GM19438 (cell line): ENCODE measurements around the gene UBE4B.

Experiments used
- ATAC-seq: cut with Tn5 transposase; IDR thresholded peaks from one replicate; pipeline ENCODE4 v1.9.1; 2021; ENCODE audit warnings: low read depth; ENCODE audit not compliant: unreplicated experiment

UBE4B gene

GRCh38 chr1:10108134-10108663 is 75.4 kb downstream of the UBE4B start:
- ATAC-seq = no peak

GRCh38 chr1:10108948-10109708 is 76.4 kb downstream of the UBE4B start:
- ATAC-seq = no peak

- ATAC-seq = no peak
Measured at GRCh38 chr1:10113501-10113900, 80.7 kb downstream of the UBE4B start.

GRCh38 chr1:10114746-10115145 is 82.0 kb downstream of the UBE4B start:
- no peak for ATAC-seq

- no peak for ATAC-seq
Measured at GRCh38 chr1:10117132-10117531, 84.4 kb downstream of the UBE4B start.

- ATAC-seq = no peak
Measured at GRCh38 chr1:10117865-10118264, 85.1 kb downstream of the UBE4B start.

GRCh38 chr1:10121688-10122087 is 88.9 kb downstream of the UBE4B start:
- ATAC-seq = no peak

- ATAC-seq = no peak
Measured at GRCh38 chr1:10122926-10123325, 90.2 kb downstream of the UBE4B start.

GRCh38 chr1:10128101-10128765 is 95.5 kb downstream of the UBE4B start:
- ATAC-seq = no peak

GRCh38 chr1:10132316-10132715 is 99.6 kb downstream of the UBE4B start:
- no peak for ATAC-seq

GRCh38 chr1:10132852-10133251 is 100.1 kb downstream of the UBE4B start:
- ATAC-seq = no peak

- no peak for ATAC-seq
Measured at GRCh38 chr1:10140981-10141380, 108.2 kb downstream of the UBE4B start.

GRCh38 chr1:10143961-10144485 is 111.3 kb downstream of the UBE4B start:
- no peak for ATAC-seq

GRCh38 chr1:10146391-10146790 is 113.6 kb downstream of the UBE4B start:
- no peak for ATAC-seq

- ATAC-seq = no peak
Measured at GRCh38 chr1:10149231-10149630, 116.5 kb downstream of the UBE4B start.

- ATAC-seq = no peak
Measured at GRCh38 chr1:10152709-10153284, 120.0 kb downstream of the UBE4B start.

- no peak for ATAC-seq
Measured at GRCh38 chr1:10155087-10155712, 122.4 kb downstream of the UBE4B start.

GRCh38 chr1:10160173-10160572 is 127.4 kb downstream of the UBE4B start:
- no peak for ATAC-seq

- no peak for ATAC-seq
Measured at GRCh38 chr1:10160907-10161490, 128.2 kb downstream of the UBE4B start.

- no peak for ATAC-seq
Measured at GRCh38 chr1:10161541-10162290, 129.0 kb downstream of the UBE4B start.
